OCI-LY3 (cell line): ENCODE results near the gene PRR36.

Experiments used
- H2AFZ ChIP-seq: fragments of 200-600, 300-600 bp; shearing (Covaris generic); 2 replicates; pipeline ENCODE4 v1.6.0; 2014; ENCODE audit warnings: antibody characterized with exemption, low read depth, low read length
- H3K27ac ChIP-seq: fragments of 200-600, 300-600 bp; sonication (generic); 2 replicates; pipeline ENCODE4 v1.5.1; 2014; ENCODE audit warnings: mild to moderate bottlenecking, low read length, moderate library complexity, mixed read lengths
- H3K27me3 ChIP-seq: fragments of 200-600, 300-600 bp; sonication (generic); 2 replicates; pipeline ENCODE4 v1.6.1; 2014; ENCODE audit warnings: low read depth, low read length, mixed read lengths
- H3K36me3 ChIP-seq: fragments of 200-600, 300-600 bp; sonication (generic); replicated peaks from 2 replicates; pipeline ENCODE3; 2014; ENCODE audit warnings: low read depth, low read length, mixed read lengths
- H3K4me1 ChIP-seq: fragments of 300-600, 200-600 bp; sonication (generic); 2 replicates; pipeline ENCODE4 v1.6.1; 2014; ENCODE audit warnings: low read length, mixed read lengths
- H3K4me2 ChIP-seq: fragments of 200-600, 300-600 bp; sonication (generic); 2 replicates; pipeline ENCODE4 v1.6.1; 2014; ENCODE audit warnings: low read length, mixed read lengths
- H3K4me3 ChIP-seq: fragments of 300-600, 200-600 bp; sonication (generic); 2 replicates; pipeline ENCODE4 v1.5.1; 2014; ENCODE audit warnings: antibody characterized with exemption, mild to moderate bottlenecking, low read length, moderate library complexity
- H3K79me2 ChIP-seq: fragments of 300-600, 200-600 bp; shearing (Covaris generic); 2 replicates; pipeline ENCODE4 v1.6.1; 2014; ENCODE audit warnings: mild to moderate bottlenecking, low read length, mixed read lengths
- H3K9ac ChIP-seq: fragments of 300-600, 200-600 bp; shearing (Covaris generic); 2 replicates; pipeline ENCODE4 v1.6.0; 2014; ENCODE audit warnings: mild to moderate bottlenecking, low read length, moderate library complexity
- H3K9me3 ChIP-seq: fragments of 200-600, 300-600 bp; shearing (Covaris generic); 2 replicates; pipeline ENCODE4 v1.6.1; 2014; ENCODE audit warnings: low read length, mixed read lengths; ENCODE audit not compliant: insufficient read depth
- H4K20me1 ChIP-seq: fragments of 200-600, 300-600 bp; sonication (generic); 2 replicates; pipeline ENCODE4 v1.6.1; 2016; ENCODE audit warnings: low read length, mixed read lengths; ENCODE audit not compliant: insufficient read depth
- CTCF ChIP-seq: fragments of 200-600, 300-600 bp; sonication (generic); IDR thresholded peaks from 2 replicates; pipeline ENCODE4 v1.5.1; 2014; ENCODE audit warnings: antibody characterized with exemption, low read length, low read depth
- EZH2phosphoT487 ChIP-seq: fragments of 200-600 bp; shearing (Covaris generic); IDR thresholded peaks from 2 replicates; pipeline ENCODE4 v1.6.1; 2018; ENCODE audit warnings: antibody characterized with exemption, mixed run types, low read depth

PRR36 gene

GRCh38 chr19:7851623-7852500, 22.3 kb downstream of the PRR36 start:
- Histone ChIP-seq H3K4me2 (no peak overlapping the region), H3K36me3 (no peaks in the 10 kb centered on the region), H3K9ac (no peak overlapping the region), H3K4me3 (no peak overlapping the region), H2AFZ (no peak overlapping the region), H3K79me2 (no peaks in the 10 kb centered on the region), H4K20me1 (no peaks in the 10 kb centered on the region), H3K9me3 (no peaks in the 10 kb centered on the region), H3K4me1 (no peaks in the 10 kb centered on the region), H3K27me3 (0 out of 2 replicates have a peak, but pooled peaks cover under 1% of the 10 kb centered on the region), H3K27ac (no peak overlapping the region)
- TF ChIP-seq EZH2phosphoT487 (no peak), CTCF (no peak)

GRCh38 chr19:7850945-7851622, 23.1 kb downstream of the PRR36 start:
- Histone ChIP-seq H3K79me2 (no peaks in the 10 kb centered on the region), H3K9ac (no peak overlapping the region), H3K4me1 (no peaks in the 10 kb centered on the region), H3K27ac (no peak overlapping the region), H3K36me3 (no peaks in the 10 kb centered on the region), H2AFZ (no peak overlapping the region), H4K20me1 (no peaks in the 10 kb centered on the region), H3K4me3 (no peak overlapping the region), H3K4me2 (no peak overlapping the region), H3K9me3 (no peaks in the 10 kb centered on the region), H3K27me3 (no peaks in the 10 kb centered on the region)
- TF ChIP-seq EZH2phosphoT487 (no peak), CTCF (no peak)

GRCh38 chr19:7850000-7850813, 24.0 kb downstream of the PRR36 start:
- no peak overlapping the region for H3K9ac ChIP-seq
- no peaks in the 10 kb centered on the region for H3K4me1 ChIP-seq
- H3K27me3 ChIP-seq = no peaks in the 10 kb centered on the region
- H3K79me2 ChIP-seq = no peaks in the 10 kb centered on the region
- H3K4me2 ChIP-seq = no peak overlapping the region
- no peak overlapping the region for H3K4me3 ChIP-seq
- no peak for TF ChIP-seq EZH2phosphoT487
- TF ChIP-seq CTCF = no peak
- H4K20me1 ChIP-seq = no peaks in the 10 kb centered on the region
- H3K27ac ChIP-seq = no peak overlapping the region
- no peak overlapping the region for H2AFZ ChIP-seq
- no peaks in the 10 kb centered on the region for H3K36me3 ChIP-seq
- no peaks in the 10 kb centered on the region for H3K9me3 ChIP-seq

GRCh38 chr19:7849631-7849999, 24.6 kb downstream of the PRR36 start:
- H3K4me2 ChIP-seq = no peak overlapping the region
- no peaks in the 10 kb centered on the region for H3K27me3 ChIP-seq
- no peaks in the 10 kb centered on the region for H3K9me3 ChIP-seq
- H3K9ac ChIP-seq = no peak overlapping the region
- H4K20me1 ChIP-seq = no peaks in the 10 kb centered on the region
- no peak for TF ChIP-seq EZH2phosphoT487
- TF ChIP-seq CTCF = no peak
- no peak overlapping the region for H3K27ac ChIP-seq
- no peaks in the 10 kb centered on the region for H3K79me2 ChIP-seq
- no peak overlapping the region for H2AFZ ChIP-seq
- no peaks in the 10 kb centered on the region for H3K4me1 ChIP-seq
- no peaks in the 10 kb centered on the region for H3K36me3 ChIP-seq
- no peak overlapping the region for H3K4me3 ChIP-seq
